ENCODE measurements around the gene CPOX. TPM values are rescaled to one million over a fixed set of nuclear protein-coding genes. Genes with fewer than 3 reads are reported as not detected.

Gene CPOX
- total and polyA plus RNA-seq, 10 of the 15 experiments (the other 5 are each of a cell fraction or from before 2014, with no cell fraction given): 40.7 to 72.6 (median 64.5) TPM

DNA sequence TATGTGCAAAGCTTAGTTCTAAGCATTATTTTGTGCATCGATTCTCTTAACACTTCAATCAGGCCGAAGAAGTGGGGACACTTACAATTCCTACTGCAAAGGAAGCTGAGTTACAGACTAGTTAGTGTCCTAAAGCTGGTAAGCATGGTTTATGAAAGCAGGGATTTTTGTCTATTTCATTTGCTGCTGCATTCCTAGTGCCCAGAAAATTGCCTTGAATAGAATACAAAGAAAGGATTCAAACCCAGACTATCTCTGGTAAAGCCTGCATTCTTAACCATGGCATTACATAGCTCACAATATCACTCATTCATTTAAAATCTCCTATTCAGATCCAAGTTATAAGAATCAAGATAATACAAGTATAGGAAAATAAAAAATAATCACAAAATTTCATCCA is 24.4 kb upstream of the CPOX start:
- 77% methylated on average over 2 of the region's 2 CpGs for WGBS (ENCODE audit: insufficient coverage, insufficient replicate concordance, low lambda C conversion rate, missing lambda C conversion rate)
- ChIA-PET RAD21 (ENCODE audit: unreplicated experiment) (interaction anchor here (1.0 kb wide), 1 partner anchor 196 kb away, joined by 3 read pairs; no protein-coding TSS in a partner anchor), POLR2A (no interaction called here), CTCF (interaction anchor here (1.4 to 5.8 kb wide), 3 partner anchors 14 to 199 kb away, joined by 4 to 24 read pairs (median 4); no protein-coding TSS in a partner anchor), SMC1A (ENCODE audit: uncharacterized antibody, unreplicated experiment) (interaction anchor here (0.7 to 1.6 kb wide), 5 partner anchors 9 to 118 kb away, joined by 3 to 6 read pairs (median 4); no protein-coding TSS in a partner anchor)
- no peaks in the 10 kb centered on the region; the same call in 2 of the 3 replicates for H3K9me3 ChIP-seq (replicated peaks; ENCODE audit: control insufficient read depth, insufficient read depth, low read length)
- H2AFZ ChIP-seq (ENCODE audit: control insufficient read depth, low read depth, low read length): no peak overlapping the region
- no peak overlapping the region for H3K9ac ChIP-seq (ENCODE audit: control insufficient read depth, insufficient read depth, low read length)
- no peaks in the 10 kb centered on the region for H3K79me2 ChIP-seq (ENCODE audit: control insufficient read depth, insufficient read depth, low read length)
- no peak for DNase-seq (ENCODE audit: low read depth, low spot score)
- no peaks in the 10 kb centered on the region for H4K20me1 ChIP-seq (ENCODE audit: control insufficient read depth, insufficient read depth)
- intact Hi-C loops (cut with micrococcal nuclease; ENCODE audit: unreplicated experiment) (no loop called here), in situ Hi-C loops (cut with MboI) (loop anchor here (25.0 kb wide), 1 partner anchor 1144 kb away; no protein-coding TSS in a partner anchor)
- no peak overlapping the region for H3K4me3 ChIP-seq
- TF ChIP-seq SP1 (IDR thresholded peaks at IDR 0.05; ENCODE audit: low read depth, low read length): no peak
- H3K27ac ChIP-seq (ENCODE audit: control insufficient read depth, insufficient read depth): no peak overlapping the region
- ATAC-seq: no peak
- H3K27me3 ChIP-seq (replicated peaks in 1 of 2; ENCODE audit: control insufficient read depth in 2 of 2, insufficient read depth in 2 of 2, low read length in 1 of 2): no peaks in the 10 kb centered on the region
- no peaks in the 10 kb centered on the region for H3K36me3 ChIP-seq (ENCODE audit: control insufficient read depth in 2 of 2, insufficient read depth in 2 of 2, low read length in 1 of 2)
- peaks cover 1% of the 10 kb centered on the region; the same call in 1 of the 2 replicates for H3K4me1 ChIP-seq (ENCODE audit: control insufficient read depth, insufficient read depth, low read length)
- no peak overlapping the region for H3K4me2 ChIP-seq (ENCODE audit: control insufficient read depth, insufficient read depth)
- BruUV-seq (replicated peaks): no TSS peak
- peak; percentile 68 for FAIRE-seq

GRCh38 chr3:98613616-98614015 is 20.2 kb upstream of the CPOX start:
- WGBS (ENCODE audit: insufficient coverage, insufficient replicate concordance, low lambda C conversion rate, missing lambda C conversion rate): 87% methylated on average over 4 of the region's 4 CpGs

More at GRCh38 chr3:98613616-98614015, 20.2 kb upstream of the CPOX start:
- no TSS peak for BruUV-seq (replicated peaks)
- H3K4me1 ChIP-seq (ENCODE audit: control insufficient read depth, insufficient read depth, low read length): peaks cover 7% of the 10 kb centered on the region; the same call in 1 of the 2 replicates
- ChIA-PET POLR2A (interaction anchor here (0.7 to 2.8 kb wide), 7 partner anchors 11 to 150 kb away, joined by 3 to 13 read pairs (median 4); no protein-coding TSS in a partner anchor), RAD21 (ENCODE audit: unreplicated experiment) (interaction anchor here (0.8 to 4.6 kb wide), 15 partner anchors 8 to 197 kb away, joined by 3 to 48 read pairs (median 6); no protein-coding TSS in a partner anchor), SMC1A (ENCODE audit: uncharacterized antibody, unreplicated experiment) (interaction anchor here (0.7 to 4.2 kb wide), 19 partner anchors 12 to 797 kb away, joined by 3 to 66 read pairs (median 7); no protein-coding TSS in a partner anchor), CTCF (interaction anchor here (0.7 to 5.8 kb wide), 19 partner anchors 11 to 204 kb away, joined by 3 to 72 read pairs (median 6); no protein-coding TSS in a partner anchor)
- FAIRE-seq (no peak), DNase-seq (ENCODE audit: low read depth, low spot score) (peak; percentile 24), ATAC-seq (peak; percentile 12)
- intact Hi-C loops (cut with micrococcal nuclease; ENCODE audit: unreplicated experiment) (loop anchor here (1.0 to 2.0 kb wide), 2 partner anchors 43 to 132 kb away; no protein-coding TSS in a partner anchor), in situ Hi-C loops (cut with MboI) (loop anchor here (25.0 kb wide), 1 partner anchor 1149 kb away; no protein-coding TSS in a partner anchor)
- peak overlapping the region; percentile 43 for H2AFZ ChIP-seq (ENCODE audit: control insufficient read depth, low read depth, low read length)
- no peaks in the 10 kb centered on the region for H4K20me1 ChIP-seq (ENCODE audit: control insufficient read depth, insufficient read depth)
- no peaks in the 10 kb centered on the region; the same call in 1 of the 3 replicates for H3K9me3 ChIP-seq (replicated peaks; ENCODE audit: control insufficient read depth, insufficient read depth, low read length)
- H3K36me3 ChIP-seq (ENCODE audit: control insufficient read depth in 2 of 2, insufficient read depth in 2 of 2, low read length in 1 of 2): no peaks in the 10 kb centered on the region
- no peak for TF ChIP-seq FOS (IDR thresholded peaks at IDR 0.05; ENCODE audit: borderline replicate concordance, extremely low read depth, insufficient read length)
- no peak for TF ChIP-seq IRF5 (IDR thresholded peaks at IDR 0.05; ENCODE audit: borderline replicate concordance)
- no peak for TF ChIP-seq ZZZ3 (IDR thresholded peaks at IDR 0.05; ENCODE audit: control insufficient read depth, insufficient read length, low read depth)
- TF ChIP-seq NR2F1 (conservative IDR thresholded peaks at IDR 0.05): 0 out of 2 replicates have a peak, but pooled peaks have one; percentile 3
- TF ChIP-seq IKZF2 (IDR thresholded peaks at IDR 0.05): no peak
- TF ChIP-seq ZNF274 (IDR thresholded peaks at IDR 0.05; ENCODE audit: insufficient read depth, insufficient read length): no peak
- no peak overlapping the region for H3K4me3 ChIP-seq
- peak overlapping the region; percentile 30; the same call in 1 of the 2 replicates for H3K4me2 ChIP-seq (ENCODE audit: control insufficient read depth, insufficient read depth)
- peak overlapping the region; percentile 57; the same call in 1 of the 2 replicates for H3K9ac ChIP-seq (ENCODE audit: control insufficient read depth, insufficient read depth, low read length)
- H3K27ac ChIP-seq (ENCODE audit: control insufficient read depth, insufficient read depth): peak overlapping the region; percentile 87
- H3K79me2 ChIP-seq (ENCODE audit: control insufficient read depth, insufficient read depth, low read length): no peaks in the 10 kb centered on the region
- H3K27me3 ChIP-seq (replicated peaks in 1 of 2; ENCODE audit: control insufficient read depth in 2 of 2, insufficient read depth in 2 of 2, low read length in 1 of 2): no peaks in the 10 kb centered on the region

Measured in GM12878 (cell line).